ENCODE results near the gene SLC25A44.

Gene SLC25A44

GRCh38 chr1:156244126-156244525 is 50.2 kb downstream of the SLC25A44 start:
- no peak for DNase-seq

- DNase-seq, result no peak
These were observed 50.8 kb downstream of the SLC25A44 start for GRCh38 chr1:156244712-156245111.

GRCh38 chr1:156245451-156246232 is 51.7 kb downstream of the SLC25A44 start:
- DNase-seq, result peak in 3 of 5 donors; percentile 14 to 52 (median 24)

- no peak for DNase-seq
These were observed 52.4 kb downstream of the SLC25A44 start for GRCh38 chr1:156246241-156246780.

GRCh38 chr1:156246781-156247459 is 53.0 kb downstream of the SLC25A44 start:
- DNase-seq, result no peak

- no peak for DNase-seq
These were observed 53.8 kb downstream of the SLC25A44 start, which contains the start of gene PAQR6 for GRCh38 chr1:156247460-156248322. PAQR6 (minus strand) TSS chr1:156248056; CDS start chr1:156246731, 1,325 bp downstream.

GRCh38 chr1:156248323-156248683 is 54.4 kb downstream of the SLC25A44 start:
- DNase-seq, result no peak

DNA sequence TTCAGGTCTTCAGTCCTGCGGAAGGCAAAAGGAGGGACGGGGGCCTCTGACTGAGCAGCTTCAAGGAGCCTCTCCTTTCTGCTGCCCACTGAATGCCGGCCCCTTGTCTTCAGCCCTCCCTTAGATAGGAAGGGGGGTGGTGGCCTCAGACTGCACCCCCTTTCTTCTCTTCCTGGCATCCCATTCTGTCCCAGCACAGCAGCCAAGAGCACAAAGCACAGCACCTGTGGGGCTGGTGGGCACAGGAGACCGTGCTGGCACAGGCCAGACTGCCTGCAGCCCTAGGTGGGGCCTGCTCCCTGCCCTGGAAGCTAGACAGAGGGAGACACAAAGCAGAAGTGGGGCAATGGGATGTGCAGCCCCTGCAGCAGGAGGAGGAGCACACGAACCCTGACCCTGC is 55.7 kb downstream of the SLC25A44 start:
- no peak for DNase-seq

DNA sequence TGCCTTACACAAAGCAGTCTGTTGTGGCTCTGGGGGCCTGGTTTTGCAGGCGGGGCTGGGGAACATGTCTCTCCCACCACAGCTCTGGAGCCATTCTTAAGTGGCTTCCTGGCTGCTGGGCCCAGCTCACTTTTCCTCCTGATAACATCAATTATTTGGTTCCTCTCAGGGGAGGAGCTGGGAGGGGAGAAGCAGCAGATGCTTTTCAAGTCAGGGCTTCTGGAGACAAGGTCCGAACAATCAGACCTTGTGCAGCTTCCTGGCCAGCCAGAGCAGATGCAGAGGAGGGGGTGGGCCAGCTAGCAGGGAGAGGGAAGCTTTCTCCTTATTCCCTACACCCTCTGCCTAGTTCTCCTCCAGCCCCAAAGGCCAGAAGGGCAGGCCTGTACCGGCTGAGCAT is 57.6 kb downstream of the SLC25A44 start:
- no peak for DNase-seq

GRCh38 chr1:156253634-156254033 is 59.7 kb downstream of the SLC25A44 start:
- DNase-seq, result no peak

DNA sequence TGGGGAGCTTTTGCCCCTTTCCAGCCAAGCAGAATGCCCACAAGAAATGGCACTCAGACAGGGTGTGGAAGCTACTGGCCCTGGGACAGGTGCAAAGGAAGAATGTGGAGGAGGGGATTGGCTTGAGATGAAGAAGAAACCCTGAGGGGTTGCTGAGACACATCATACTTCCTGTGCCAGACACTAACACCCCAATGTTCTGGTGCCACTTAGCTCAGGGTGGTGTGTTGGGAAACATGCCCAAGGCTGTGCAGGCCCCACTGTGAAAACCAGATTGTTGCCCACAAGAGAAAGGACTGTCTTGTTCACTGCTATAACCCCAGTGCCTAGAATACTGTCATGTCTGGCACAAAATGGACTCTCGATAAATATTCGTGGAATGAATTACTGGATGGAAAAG is 63.8 kb downstream of the SLC25A44 start:
- DNase-seq, result no peak

DNA sequence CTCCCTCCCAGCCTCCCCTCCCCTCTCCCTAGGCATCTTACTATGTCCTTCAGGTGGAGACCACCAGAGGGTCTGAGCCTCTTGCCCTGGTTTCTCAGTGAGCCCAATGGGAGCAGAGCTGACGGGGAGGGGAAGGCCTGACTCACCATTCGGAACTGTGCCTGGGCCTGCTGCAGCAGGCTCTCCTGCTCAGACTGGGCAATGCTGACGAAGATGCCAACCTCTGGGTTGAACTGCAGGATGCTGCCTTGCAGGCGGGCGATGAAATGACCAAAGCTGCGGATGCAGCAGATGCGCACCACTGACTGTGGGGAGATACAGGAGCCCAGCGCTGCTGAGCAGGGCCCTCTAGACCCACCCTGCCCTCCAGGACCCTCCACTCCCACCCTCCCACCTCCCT is 65.0 kb downstream of the SLC25A44 start:
- no peak for DNase-seq

DNA sequence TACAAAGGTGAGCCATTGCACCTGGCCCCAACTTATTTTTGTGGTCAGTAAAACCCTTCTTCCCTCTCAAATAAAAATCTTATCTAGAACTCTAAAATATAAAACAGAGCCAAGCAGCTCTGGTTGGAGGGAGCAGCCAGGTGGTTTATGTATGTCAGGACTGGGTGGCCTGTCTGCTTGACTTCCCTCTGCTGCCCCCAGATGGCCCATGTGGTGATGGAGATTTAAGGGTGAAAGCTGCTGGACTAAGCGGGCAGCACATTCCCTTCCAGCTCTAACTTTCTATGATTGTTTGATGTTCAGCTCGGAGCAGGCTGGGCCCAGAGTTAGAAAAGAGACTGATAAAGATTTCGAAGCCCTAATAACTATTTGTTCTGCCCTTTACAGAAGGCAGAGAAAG is 65.9 kb downstream of the SLC25A44 start:
- no peak for DNase-seq

GRCh38 chr1:156260896-156261295 is 67.0 kb downstream of the SLC25A44 start:
- no peak for DNase-seq
